HG03460 (cell line): ENCODE data around the gene FXYD5.

ENCODE experiments used
- ATAC-seq: cut with Tn5 transposase; IDR thresholded peaks from one replicate; pipeline ENCODE4 v1.9.1; 2021; ENCODE audit not compliant: unreplicated experiment

FXYD5 gene, protein sequence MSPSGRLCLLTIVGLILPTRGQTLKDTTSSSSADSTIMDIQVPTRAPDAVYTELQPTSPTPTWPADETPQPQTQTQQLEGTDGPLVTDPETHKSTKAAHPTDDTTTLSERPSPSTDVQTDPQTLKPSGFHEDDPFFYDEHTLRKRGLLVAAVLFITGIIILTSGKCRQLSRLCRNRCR

DNA sequence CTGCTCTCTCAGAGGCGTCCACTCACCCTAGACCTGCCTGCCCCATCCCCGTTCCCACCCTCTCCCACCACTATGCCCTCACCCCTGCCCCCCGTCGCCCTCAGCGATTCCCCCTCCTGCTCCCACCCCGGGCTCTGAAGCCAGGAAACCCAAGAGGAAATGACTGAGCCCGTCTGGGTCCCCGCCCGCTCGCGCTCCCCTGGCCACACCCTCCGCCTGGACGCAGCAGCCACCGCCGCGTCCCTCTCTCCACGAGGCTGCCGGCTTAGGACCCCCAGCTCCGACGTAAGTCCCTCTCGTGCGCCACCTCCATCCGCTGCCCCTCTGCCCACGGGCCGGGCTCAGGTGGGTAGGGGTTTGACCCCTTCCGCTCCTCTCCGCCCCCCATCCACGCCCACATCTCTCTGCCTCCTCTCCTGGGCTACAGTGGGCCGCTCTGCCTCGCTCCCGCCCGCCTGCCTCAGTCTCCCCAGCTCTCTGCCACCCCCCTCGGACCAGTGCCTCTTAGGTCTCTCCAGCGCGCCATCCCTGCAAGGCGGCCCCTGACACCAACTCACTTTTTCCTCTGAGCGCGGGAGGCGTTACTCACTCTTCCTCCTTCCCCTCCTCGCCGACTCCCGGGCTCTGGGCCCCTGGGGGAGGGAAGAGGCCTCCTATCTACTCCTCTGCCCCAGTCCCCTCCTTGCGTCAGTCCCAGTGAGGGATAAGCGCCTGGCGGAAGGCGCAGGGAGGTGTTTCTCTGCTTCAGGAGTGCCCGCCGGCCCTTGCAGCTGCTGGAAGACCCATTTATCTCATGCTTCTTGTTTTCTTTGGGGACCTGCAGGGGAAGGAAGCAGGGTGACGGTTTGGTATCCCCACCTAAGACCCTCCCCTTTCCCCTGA, at the start of gene FXYD5:
FXYD5 (plus strand) TSS at position 211 of the 882 bp plus-strand sequence. CDS start 816 bp downstream, outside the sequence.
- no peak for ATAC-seq

- ATAC-seq, result no peak
These were observed 49.5 kb upstream of the FXYD5 start for GRCh38 chr19:35105047-35105410.

- no peak for ATAC-seq
These were observed 48.9 kb upstream of the FXYD5 start for GRCh38 chr19:35105411-35106290.

- ATAC-seq, result no peak
These were observed 48.3 kb upstream of the FXYD5 start for GRCh38 chr19:35106291-35106583.

DNA sequence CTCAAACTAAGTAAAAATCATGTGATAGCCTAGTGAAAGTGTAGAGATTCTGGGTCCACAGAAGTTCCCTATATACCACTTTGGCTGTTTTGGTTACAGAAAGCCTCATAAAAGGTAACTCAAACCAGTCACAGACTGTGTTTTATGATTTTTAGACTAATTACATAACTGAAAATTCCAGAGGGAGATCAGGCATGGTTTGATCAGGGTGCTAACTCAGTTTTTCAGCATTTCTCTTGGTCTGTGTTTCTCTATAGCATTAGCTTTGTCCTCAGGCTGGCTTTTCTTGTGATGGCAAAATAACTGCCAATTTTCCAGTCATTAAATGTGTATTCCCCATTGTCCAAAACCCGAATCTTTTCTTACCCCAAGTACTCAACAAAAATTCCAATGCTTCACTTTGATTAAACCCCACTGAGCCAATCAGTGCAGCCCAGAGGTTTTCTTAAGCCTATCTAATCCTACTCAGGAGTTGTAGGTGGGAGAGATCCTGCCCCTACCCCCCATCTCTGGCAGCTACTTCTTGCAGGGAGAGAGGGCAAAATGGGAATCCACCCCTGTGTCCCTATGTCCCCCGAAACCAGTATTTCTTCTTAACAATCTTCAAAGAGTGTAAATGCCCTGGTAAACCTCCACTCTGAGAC, 47.5 kb upstream of the FXYD5 start:
- ATAC-seq, result no peak

GRCh38 chr19:35107545-35107944, 47.0 kb upstream of the FXYD5 start:
- no peak for ATAC-seq

DNA sequence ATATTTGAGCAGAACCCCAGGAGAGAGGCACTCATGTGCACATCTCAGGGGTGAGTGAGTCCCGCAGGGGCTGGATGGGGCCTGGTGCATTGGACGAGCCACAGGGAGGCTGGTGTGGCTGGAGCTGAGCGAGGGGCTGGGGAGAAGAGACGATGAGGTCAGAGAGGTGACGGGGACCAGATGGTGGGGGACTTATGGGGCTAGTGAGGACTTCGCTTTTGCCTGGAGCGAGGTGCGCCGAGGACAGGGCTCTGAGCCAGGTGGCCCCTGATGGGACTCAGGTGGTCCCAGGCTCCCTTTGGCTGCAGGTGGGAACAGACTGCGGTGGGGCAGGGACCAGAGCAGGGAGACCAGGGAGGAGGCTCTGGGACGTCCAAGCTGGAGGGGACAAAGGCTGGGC, 45.8 kb upstream of the FXYD5 start:
- no peak for ATAC-seq

GRCh38 chr19:35109395-35110112, 45.0 kb upstream of the FXYD5 start:
- no peak for ATAC-seq

DNA sequence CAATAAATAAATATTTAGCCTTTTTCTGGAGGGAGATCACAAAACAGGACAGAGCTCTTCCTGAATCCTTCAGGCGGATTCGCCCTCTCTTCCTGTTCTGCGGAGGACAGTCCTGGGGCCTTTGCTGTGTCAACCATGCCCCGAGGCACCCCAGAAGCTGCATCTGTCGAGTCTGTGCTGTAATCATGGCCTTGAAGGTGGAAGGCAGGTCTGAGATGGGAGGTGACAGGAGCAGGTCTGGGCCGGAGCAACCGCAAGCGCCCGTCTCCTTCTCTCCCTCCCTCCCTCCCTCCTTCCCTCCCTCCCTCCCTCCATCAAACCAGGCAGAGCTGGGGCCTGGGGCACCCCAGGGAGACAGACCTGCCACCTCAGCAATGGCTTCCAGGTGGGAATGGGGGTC, 43.6 kb upstream of the FXYD5 start:
- ATAC-seq, result no peak

GRCh38 chr19:35112995-35113688, 41.4 kb upstream of the FXYD5 start:
- no peak for ATAC-seq

DNA sequence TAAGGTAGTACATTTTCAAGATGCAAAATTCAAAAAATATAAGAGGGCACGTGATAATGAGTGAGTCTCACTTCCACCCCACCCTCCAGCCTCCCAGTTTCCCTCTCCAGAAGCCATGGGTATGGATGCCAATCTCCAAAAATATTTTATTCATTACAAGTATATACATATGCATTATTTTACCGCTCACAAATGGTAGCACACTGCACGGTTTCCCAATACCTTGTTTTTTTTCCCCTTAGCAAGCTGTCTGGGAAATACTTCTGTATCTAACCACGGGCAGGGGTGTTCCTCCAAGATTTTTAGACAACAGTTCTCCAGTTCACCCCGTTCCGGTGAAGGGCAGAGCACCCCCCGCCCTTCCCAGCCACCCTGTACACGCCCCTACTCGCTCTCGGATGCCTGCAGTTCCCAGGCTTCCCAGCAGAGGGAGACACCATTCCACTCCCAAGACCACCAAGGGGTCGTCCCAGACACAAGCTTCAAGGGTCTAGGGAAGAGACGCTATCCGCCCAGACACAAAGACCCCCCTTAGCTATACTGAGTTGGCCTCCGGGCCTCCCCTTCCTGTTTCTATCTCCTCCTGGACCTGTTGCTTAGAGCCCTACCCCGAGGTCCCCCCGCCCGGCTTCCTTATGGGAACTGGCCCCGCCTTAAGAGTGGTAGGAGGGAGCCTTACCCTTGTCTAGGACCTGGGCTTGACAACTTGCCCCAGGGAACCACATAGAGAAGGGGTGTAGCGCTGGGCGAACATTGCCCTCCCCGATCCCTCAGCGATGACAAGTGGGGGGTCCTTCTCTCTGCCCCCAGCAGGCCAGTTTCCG, 40.0 kb upstream of the FXYD5 start:
- ATAC-seq, result no peak

DNA sequence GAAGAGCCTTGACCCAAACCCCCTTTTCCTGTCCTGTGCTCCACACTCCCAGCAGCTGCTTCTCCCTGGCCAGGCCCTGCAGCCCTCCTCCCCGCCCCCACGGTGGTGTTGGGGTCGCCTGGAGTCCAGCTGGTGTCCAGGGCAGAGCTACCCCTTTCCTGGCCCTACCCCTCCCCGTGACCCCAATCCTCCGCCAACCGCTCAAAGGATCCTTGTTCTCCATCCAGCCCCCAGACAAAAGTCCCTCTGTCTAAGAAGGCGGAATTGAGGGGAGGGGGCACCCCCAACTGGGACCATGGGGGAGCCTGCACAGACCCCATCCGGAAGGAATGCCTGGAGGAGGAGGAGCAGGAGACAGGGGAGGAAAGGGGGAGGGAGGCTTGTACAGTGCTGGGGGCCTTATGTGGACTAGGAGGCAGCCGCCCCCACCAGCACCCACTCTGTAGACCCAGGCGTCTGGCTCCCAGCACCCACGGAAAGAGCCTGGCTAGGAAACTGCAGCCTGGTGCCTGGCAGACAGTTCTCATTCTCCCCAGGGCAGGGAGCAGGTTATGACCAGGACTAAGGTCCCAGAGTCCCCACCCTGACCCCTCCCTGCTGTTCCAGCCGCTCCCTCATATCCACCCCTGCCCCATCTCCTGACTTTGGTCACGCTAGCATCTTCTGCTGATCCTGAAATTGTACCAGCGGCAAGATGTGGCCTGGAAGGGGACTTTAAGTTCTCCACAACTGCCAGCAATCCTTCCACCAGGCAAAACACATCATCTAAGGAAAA, 39.2 kb upstream of the FXYD5 start, which contains the start of gene FXYD3:
FXYD3 (plus strand) TSS at position 647 of the 775 bp plus-strand sequence. CDS start 3,554 bp downstream, outside the sequence.
- ATAC-seq, result no peak

GRCh38 chr19:35116072-35116801, 38.3 kb upstream of the FXYD5 start:
- ATAC-seq, result no peak

GRCh38 chr19:35117116-35117515, 37.4 kb upstream of the FXYD5 start:
- ATAC-seq, result no peak

GRCh38 chr19:35117799-35118198, 36.7 kb upstream of the FXYD5 start:
- ATAC-seq, result no peak

DNA sequence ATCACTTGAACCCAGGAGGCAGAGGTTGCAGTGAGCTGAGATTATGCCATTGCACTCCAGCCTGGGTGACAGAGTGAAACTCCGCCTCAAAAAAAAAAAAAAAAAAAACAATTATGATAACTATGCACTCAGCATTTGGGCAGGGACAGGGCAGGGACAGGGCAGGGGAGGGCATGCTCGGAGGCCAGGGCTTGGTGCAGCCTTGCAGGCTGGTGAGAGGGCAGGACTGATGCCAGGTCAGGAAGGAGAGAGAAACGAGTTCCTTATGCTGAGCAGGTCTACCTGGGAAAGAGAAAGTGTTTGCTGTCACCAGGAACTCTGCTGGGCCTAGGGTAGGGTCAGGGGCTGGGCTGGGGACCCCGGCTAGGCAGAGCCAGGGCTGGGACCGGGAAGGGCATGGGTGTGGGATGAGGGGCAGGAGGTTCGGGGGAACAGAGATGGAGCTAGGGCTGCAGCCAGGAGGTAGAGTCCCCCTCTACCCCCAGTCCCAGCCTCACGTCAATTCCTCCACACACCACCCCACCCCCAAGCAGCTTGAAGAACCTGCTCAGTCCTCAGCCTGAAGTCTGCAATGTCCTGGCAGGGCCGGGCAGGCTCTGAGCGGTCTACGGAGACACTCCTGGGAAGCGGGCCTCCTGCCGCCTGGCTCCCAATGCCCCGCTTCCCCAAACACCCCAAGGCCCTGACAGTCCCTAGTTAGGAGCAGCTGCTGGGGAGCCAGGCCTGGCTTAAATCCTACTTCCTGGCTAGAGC, 36.1 kb upstream of the FXYD5 start:
- ATAC-seq, result no peak

DNA sequence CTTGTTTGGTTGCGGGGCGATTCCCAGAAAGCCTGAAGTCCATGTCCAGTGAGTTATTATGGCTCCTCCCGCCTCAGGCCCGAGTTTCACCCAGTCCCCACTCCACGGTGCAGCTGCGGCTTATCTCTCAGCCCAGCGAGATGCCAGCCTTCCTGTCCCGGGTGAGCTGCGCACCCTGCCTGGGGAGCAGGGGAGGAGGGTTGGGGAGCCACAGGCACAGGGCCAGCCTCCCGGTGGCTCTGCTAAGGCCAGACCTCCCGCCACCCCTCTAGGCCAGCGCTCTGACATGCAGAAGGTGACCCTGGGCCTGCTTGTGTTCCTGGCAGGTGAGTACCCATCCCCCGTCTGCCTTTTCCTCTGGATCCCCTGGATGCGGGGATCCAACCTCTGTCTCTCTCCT, 35.4 kb upstream of the FXYD5 start:
- ATAC-seq, result no peak
